Activated naive CD4-positive, alpha-beta T cell treated with anti-CD3 and anti-CD28 coated beads for 36 hours (primary cell): ENCODE results near the gene COG1. TPM values are rescaled to one million over a fixed set of nuclear protein-coding genes. Genes with fewer than 3 reads are reported as not detected.

Source experiments
- CTCF ChIA-PET: fragments of 350-600 bp; sonication (Branson Sonifier 250); formaldehyde crosslinking; loops from one replicate; lab custom pipeline; 2021; ENCODE audit warnings: antibody characterized with exemption; lab: Charles Lee
- DNase-seq: peaks from one replicate; pipeline ENCODE4 v3.0.0-alpha.2; 2020
- H3K27ac Mint-ChIP-seq: one replicate; pipeline ENCODE4 v1.8.0; 2021; ENCODE audit warnings: mild to moderate bottlenecking, mixed read lengths
- H3K27me3 Mint-ChIP-seq: one replicate; pipeline ENCODE4 v1.8.0; 2021; ENCODE audit warnings: low read depth, mixed read lengths
- H3K36me3 Mint-ChIP-seq: one replicate; pipeline ENCODE4 v1.8.0; 2021; ENCODE audit warnings: low read depth, mixed read lengths
- H3K4me1 Mint-ChIP-seq: one replicate; pipeline ENCODE4 v1.8.0; 2021; ENCODE audit warnings: low read depth, mixed read lengths
- H3K4me3 Mint-ChIP-seq: one replicate; pipeline ENCODE4 v1.8.0; 2021; ENCODE audit warnings: mild to moderate bottlenecking, moderate library complexity, mixed read lengths
- H3K9me3 Mint-ChIP-seq: one replicate; pipeline ENCODE4 v1.8.0; 2021; ENCODE audit warnings: mixed read lengths
- intact Hi-C: fragments of 100-400 bp; cut with micrococcal nuclease; formaldehyde crosslinking; loops from one replicate; pipeline ENCODE4 v1.15.1; 2023
- total RNA-seq, 2 experiments: library from RNA; stranded (reverse); gene quantifications; one replicate each; pipeline ENCODE4 v1.2.3, GENCODE V29; 2021

The COG1 gene
- total RNA-seq, 2 experiments from 2014 or later = 31.4 to 32.1 TPM

DNA sequence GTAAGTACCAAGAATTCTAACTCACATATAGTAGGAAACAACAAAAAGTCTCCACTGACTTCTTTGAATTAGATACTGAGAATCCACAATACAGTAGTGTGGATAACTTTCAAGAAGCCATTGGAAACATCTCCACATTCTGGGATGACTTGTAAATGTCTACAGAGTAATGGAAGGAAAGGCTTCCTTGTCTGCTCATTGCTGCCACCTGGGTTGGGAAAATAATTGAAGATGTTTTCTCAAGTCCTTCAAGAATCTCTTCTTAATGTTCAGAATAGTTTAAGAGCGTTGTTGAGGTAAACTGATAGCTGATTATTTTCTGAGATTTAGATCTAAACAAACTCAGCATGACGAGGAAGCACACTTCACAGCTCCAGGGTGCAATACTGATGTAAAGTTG is 54.9 kb downstream of the COG1 start:
- no peak for DNase-seq
- Mint-ChIP-seq H3K9me3 (no peaks in the 10 kb centered on the region), H3K36me3 (peaks cover 4% of the 10 kb centered on the region), H3K27ac (no peak overlapping the region), H3K27me3 (no peaks in the 10 kb centered on the region), H3K4me1 (no peaks in the 10 kb centered on the region), H3K4me3 (no peak overlapping the region)
- intact Hi-C loops = no loop called here
- CTCF ChIA-PET = interaction anchor here (0.6 to 1.1 kb wide), 2 partner anchors 9 to 40 kb away, joined by 3 read pairs; no protein-coding TSS in a partner anchor

DNA sequence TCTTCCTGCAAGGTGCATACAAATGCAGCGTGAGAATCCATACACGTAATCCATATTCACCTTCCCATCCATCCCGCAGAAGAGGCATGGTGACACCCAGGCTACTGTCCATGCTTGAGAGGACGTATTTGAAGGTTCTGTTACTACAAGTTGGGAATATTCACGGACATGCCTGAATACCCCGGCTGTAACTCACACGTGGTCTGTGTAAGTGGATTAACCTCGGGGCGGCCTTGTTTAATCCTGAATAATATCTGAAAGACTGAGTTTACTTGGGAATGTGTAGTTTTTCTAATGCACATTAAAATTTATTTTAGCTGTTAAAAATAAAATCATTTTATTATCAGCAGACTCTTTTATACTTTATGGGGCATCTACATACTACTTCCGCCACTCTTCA is 55.7 kb downstream of the COG1 start:
- Mint-ChIP-seq H3K36me3 (peaks cover 4% of the 10 kb centered on the region), H3K27ac (no peak overlapping the region), H3K4me1 (no peaks in the 10 kb centered on the region), H3K27me3 (no peaks in the 10 kb centered on the region), H3K4me3 (no peak overlapping the region), H3K9me3 (no peaks in the 10 kb centered on the region)
- CTCF ChIA-PET = interaction anchor here (1.3 to 3.3 kb wide), 2 partner anchors 33 to 122 kb away, joined by 3 to 25 read pairs; no protein-coding TSS in a partner anchor
- intact Hi-C loops = no loop called here
- DNase-seq = no peak

DNA sequence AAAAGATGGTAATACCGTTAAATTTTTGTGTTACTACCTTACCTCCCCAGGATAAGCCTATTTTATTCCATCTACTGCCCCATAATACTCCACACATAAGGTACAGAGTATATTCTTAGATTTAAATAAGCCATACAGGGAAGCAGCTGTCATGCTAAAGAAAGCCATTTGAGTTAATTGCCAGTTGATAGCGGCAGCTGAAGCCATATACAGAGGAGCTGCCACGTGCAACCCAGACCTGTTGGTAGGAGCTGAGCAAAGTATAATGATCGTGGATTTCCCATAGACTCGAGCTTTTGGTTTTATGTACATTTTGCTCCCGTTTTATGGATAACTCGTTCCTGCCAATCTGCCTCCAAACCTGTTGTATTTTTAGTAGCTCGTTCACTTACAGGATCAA is 56.8 kb downstream of the COG1 start:
- intact Hi-C loops = no loop called here
- CTCF ChIA-PET = interaction anchor here (0.7 to 3.3 kb wide), 3 partner anchors 35 to 121 kb away, joined by 3 to 25 read pairs (median 3); no protein-coding TSS in a partner anchor
- no peak overlapping the region for H3K27ac Mint-ChIP-seq
- H3K27me3 Mint-ChIP-seq = no peaks in the 10 kb centered on the region
- H3K9me3 Mint-ChIP-seq = no peaks in the 10 kb centered on the region
- H3K4me3 Mint-ChIP-seq = no peak overlapping the region
- no peaks in the 10 kb centered on the region for H3K4me1 Mint-ChIP-seq
- peaks cover 4% of the 10 kb centered on the region for H3K36me3 Mint-ChIP-seq
- no peak for DNase-seq

DNA sequence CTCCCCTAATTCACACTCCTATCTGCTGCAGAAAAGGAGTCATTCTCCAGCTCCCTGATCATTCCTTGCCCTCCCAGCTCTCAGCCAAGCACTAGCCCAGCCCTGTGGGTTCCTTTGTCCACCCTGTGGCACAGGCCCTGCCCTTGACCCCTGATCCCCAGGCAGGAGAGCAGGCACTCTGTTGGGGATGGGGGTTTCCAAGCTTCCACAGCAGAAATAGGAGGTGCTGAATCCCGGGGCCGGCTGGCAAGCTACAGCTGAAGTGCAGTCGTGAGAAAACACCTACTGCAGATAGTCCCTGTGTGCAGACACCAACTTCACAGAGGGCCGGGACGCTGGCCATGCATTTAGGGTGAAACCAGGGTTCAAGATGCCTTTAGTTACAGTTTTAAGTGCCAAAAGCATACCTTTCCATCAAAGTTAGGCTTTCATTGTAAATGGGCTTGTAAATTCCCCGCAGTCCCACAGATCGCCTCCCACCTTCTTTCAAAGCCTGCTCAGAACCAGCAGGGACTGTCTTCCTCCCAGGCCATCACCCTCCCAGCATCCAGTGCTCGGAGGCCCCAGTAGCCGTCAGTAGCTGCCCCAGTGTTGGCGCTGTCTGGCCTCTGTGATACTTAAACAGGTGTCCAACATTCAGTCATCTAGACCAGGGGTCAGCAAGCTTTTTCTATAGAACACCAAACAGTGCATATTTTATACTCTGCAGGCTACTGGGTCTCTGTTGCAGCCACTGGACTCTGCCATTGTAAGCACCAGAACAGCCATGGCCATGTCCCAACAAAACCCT is 58.2 kb downstream of the COG1 start:
- Mint-ChIP-seq H3K4me3 (no peak overlapping the region), H3K9me3 (no peaks in the 10 kb centered on the region), H3K27me3 (peaks cover 2% of the 10 kb centered on the region), H3K36me3 (no peaks in the 10 kb centered on the region), H3K4me1 (no peaks in the 10 kb centered on the region), H3K27ac (no peak overlapping the region)
- CTCF ChIA-PET = interaction anchor here (3.3 kb wide), 1 partner anchor 120 kb away, joined by 25 read pairs; no protein-coding TSS in a partner anchor
- intact Hi-C loops = no loop called here
- DNase-seq = no peak

DNA sequence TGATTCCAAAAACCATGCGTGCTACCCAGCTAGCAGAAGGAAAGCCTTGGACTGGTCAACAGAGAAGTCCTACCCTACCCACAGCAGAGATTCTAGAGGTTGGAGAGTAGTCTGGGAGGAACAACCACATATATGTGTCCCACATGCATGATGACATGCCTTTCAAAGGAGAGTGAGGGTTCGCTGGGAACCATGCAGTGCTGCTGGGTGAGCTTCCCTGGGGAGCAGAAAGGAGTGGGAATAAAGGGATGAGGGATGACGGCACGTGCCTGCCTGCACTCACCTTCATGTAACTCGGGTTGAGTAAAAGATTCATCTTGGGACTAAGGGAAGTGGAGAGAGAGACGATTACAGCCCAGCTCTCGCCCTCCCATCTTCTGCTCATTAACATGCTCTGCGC is 59.0 kb downstream of the COG1 start:
- H3K9me3 Mint-ChIP-seq = no peaks in the 10 kb centered on the region
- intact Hi-C loops = no loop called here
- no peak overlapping the region for H3K4me3 Mint-ChIP-seq
- H3K36me3 Mint-ChIP-seq = no peaks in the 10 kb centered on the region
- no peak for DNase-seq
- no peaks in the 10 kb centered on the region for H3K4me1 Mint-ChIP-seq
- CTCF ChIA-PET = no interaction called here
- no peak overlapping the region for H3K27ac Mint-ChIP-seq
- H3K27me3 Mint-ChIP-seq = peaks cover 2% of the 10 kb centered on the region

DNA sequence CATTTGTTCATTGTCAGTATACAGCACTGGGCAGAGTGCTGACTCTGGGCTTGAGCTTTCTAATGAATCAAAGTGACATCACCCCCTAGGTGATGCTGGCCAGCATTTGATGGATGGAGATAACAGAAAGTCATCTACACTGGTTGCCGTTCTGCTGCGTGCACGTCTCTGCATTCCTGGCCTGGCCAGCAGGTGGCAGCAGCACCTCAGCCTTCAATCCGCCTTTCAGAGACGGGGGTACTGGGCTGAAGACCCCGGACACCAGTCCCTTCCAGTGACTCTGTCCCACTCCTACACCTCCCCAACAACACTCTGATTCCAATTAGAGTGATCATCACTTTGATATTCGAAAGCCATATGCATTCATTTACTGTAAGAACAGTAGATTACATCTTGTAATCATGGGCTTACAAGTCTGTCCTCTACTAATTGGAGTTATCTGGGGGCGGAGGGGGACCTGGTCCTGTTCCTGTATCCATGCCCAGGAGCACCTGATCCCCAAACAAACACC is 62.9 kb downstream of the COG1 start:
- no peaks in the 10 kb centered on the region for H3K9me3 Mint-ChIP-seq
- peak; percentile 68 for DNase-seq
- H3K4me1 Mint-ChIP-seq = no peaks in the 10 kb centered on the region
- H3K4me3 Mint-ChIP-seq = no peak overlapping the region
- CTCF ChIA-PET = interaction anchor here (0.6 to 4.8 kb wide), 29 partner anchors 9 to 921 kb away, joined by 3 to 85 read pairs (median 4); a partner anchor contains a TSS
- H3K27ac Mint-ChIP-seq = no peak overlapping the region
- peaks cover 2% of the 10 kb centered on the region for H3K27me3 Mint-ChIP-seq
- intact Hi-C loops = loop anchor here (1.0 to 5.0 kb wide), 5 partner anchors 57 to 695 kb away; partner anchors contain the start of gene CDC42EP4
- no peaks in the 10 kb centered on the region for H3K36me3 Mint-ChIP-seq

DNA sequence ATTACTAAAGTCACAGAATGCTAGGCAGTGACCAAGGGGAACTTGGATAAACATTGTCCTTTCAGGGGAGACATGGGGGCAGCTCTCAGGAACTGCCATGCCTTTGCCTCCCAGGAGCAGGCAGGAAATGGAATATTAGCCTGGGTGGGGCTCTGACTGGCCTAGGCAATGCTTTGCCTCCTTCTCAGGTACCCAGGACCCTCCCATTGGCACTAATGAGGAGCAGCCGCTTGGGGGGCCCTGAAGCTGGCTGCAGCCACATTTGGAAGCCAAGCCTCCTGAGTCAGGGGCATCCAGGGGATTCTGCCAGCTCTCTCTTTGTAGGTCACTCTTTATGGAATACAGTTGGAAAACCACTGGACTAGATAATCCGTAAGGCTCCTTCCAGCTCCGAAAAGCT is 63.4 kb downstream of the COG1 start:
- Mint-ChIP-seq H3K36me3 (no peaks in the 10 kb centered on the region), H3K9me3 (no peaks in the 10 kb centered on the region), H3K27me3 (peaks cover 2% of the 10 kb centered on the region), H3K4me3 (no peak overlapping the region), H3K4me1 (no peaks in the 10 kb centered on the region), H3K27ac (no peak overlapping the region)
- intact Hi-C loops = loop anchor here (1.0 to 5.0 kb wide), 3 partner anchors 56 to 695 kb away; partner anchors contain the start of gene CDC42EP4
- DNase-seq = no peak
- CTCF ChIA-PET = interaction anchor here (0.8 to 4.8 kb wide), 12 partner anchors 9 to 699 kb away, joined by 3 to 85 read pairs (median 6); no protein-coding TSS in a partner anchor

DNA sequence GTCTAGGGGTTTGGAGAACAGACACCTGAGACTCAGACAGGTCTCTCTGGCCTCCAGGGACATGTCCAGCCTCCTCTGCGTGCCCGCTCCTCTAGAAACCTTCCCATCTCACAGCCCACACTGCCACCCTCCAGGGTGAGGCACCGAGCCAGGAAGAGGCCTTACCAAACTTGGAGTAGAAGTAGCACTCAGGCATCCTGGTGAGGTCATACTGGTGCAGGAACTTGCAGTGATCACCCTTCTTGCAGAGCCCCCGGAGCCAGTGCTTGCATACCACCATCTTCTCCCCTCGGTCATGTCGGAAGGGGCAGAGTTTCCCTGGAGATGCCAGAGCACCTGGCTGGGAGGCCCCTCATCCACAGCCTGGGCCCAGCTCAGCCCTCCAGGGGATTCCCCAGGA is 64.7 kb downstream of the COG1 start:
- Mint-ChIP-seq H3K4me3 (no peak overlapping the region), H3K27ac (no peak overlapping the region), H3K4me1 (no peaks in the 10 kb centered on the region), H3K9me3 (no peaks in the 10 kb centered on the region), H3K27me3 (peaks cover 2% of the 10 kb centered on the region), H3K36me3 (no peaks in the 10 kb centered on the region)
- intact Hi-C loops = loop anchor here (2.0 to 5.0 kb wide), 2 partner anchors 55 to 697 kb away; partner anchors contain the start of gene CDC42EP4
- DNase-seq = no peak
- CTCF ChIA-PET = interaction anchor here (1.1 to 4.8 kb wide), 2 partner anchors 113 to 530 kb away, joined by 3 to 85 read pairs; no protein-coding TSS in a partner anchor

Other genes starting within 250 kb of the COG1 start
- 10 to 100 TPM; 14.0 to 16.4 TPM for gene SLC39A11, start 100.4 kb upstream of the COG1 start, total RNA-seq
- gene SSTR2, start 28.0 kb upstream of the COG1 start, total RNA-seq = not detected
- not detected for gene CPSF4L, start 68.8 kb downstream of the COG1 start, total RNA-seq
- 1 to 10 TPM; 1.7 to 2.1 TPM for gene CDC42EP4, start 118.9 kb downstream of the COG1 start, total RNA-seq